AG10803 (cell line): ENCODE measurements around the gene DTX3.
"Not testable (repeated sequence)": the region's sequence is repeated elsewhere in the genome, so short reads cannot be mapped to it uniquely, and the experiment has no call there.

Experiments
- DNase-seq: peaks from one replicate; pipeline ENCODE4 v3.0.0; 2010; ENCODE audit warnings: low read depth
- H3K4me3 ChIP-seq: 2 replicates; pipeline ENCODE4 v1.5.1; 2011; ENCODE audit warnings: mild to moderate bottlenecking, low read length, control low read depth
- CTCF ChIP-seq: conservative IDR thresholded peaks from 2 replicates; pipeline ENCODE4 v1.5.1; 2011; ENCODE audit warnings: mild to moderate bottlenecking, low read length, control low read depth, inconsistent platforms

DTX3 gene

GRCh38 chr12:57568838-57569237, 35.8 kb upstream of the DTX3 start:
- no peak for DNase-seq
- TF ChIP-seq CTCF: no peak
- H3K4me3 ChIP-seq: no peak overlapping the region

GRCh38 chr12:57569858-57570257, 34.8 kb upstream of the DTX3 start:
- no peak for DNase-seq
- no peak for TF ChIP-seq CTCF
- H3K4me3 ChIP-seq: no peak overlapping the region

- not testable (repeated sequence) for H3K4me3 ChIP-seq, DNase-seq
These were observed 34.2 kb upstream of the DTX3 start for GRCh38 chr12:57570438-57570837.

- no peak for TF ChIP-seq CTCF
- no peak for DNase-seq
- no peak overlapping the region for H3K4me3 ChIP-seq
These were observed 32.5 kb upstream of the DTX3 start for GRCh38 chr12:57571926-57572762.

GRCh38 chr12:57574795-57575194, 29.8 kb upstream of the DTX3 start:
- no peak for TF ChIP-seq CTCF
- no peak for DNase-seq
- no peak overlapping the region for H3K4me3 ChIP-seq

GRCh38 chr12:57575771-57576612, 28.6 kb upstream of the DTX3 start:
- no peak for DNase-seq
- no peak for TF ChIP-seq CTCF
- no peak overlapping the region for H3K4me3 ChIP-seq

GRCh38 chr12:57576613-57577160, 27.9 kb upstream of the DTX3 start:
- no peak for DNase-seq
- no peak for TF ChIP-seq CTCF
- no peak overlapping the region for H3K4me3 ChIP-seq
